Measurements from ENCODE around the gene ELP4. TPM values are rescaled to one million over a fixed set of nuclear protein-coding genes. Genes with fewer than 3 reads are reported as not detected.

ELP4 gene
- total and polyA plus RNA-seq, 11 donors = 8.5 to 20.7 (median 14.1) TPM

- Histone ChIP-seq H3K4me1 (no peaks in the 10 kb centered on the region), H3K27ac (no peak overlapping the region), H3K36me3 (peaks cover 0 to under 1% (median 0%) of the 10 kb centered on the region in 9 donors), H3K9me3 (peaks cover 0 to 5% (median 0%) of the 10 kb centered on the region in 12 donors), H3K27me3 (no peaks in the 10 kb centered on the region), H3K4me3 (no peak overlapping the region)
- no peak for DNase-seq
- 95 to 97% (median 96%) methylated on average over 2 of the region's 2 CpGs for WGBS, 4 donors
- TF ChIP-seq CTCF (IDR thresholded peaks at IDR 0.05) (no peak), POLR2A (IDR thresholded peaks at IDR 0.05) (no peak)
- no peak for ATAC-seq
- intact Hi-C loops (cut with DNase I) = no loop called here
These were observed 203.3 kb downstream of the ELP4 start for GRCh38 chr11:31712851-31713250.

GRCh38 chr11:31714840-31715239 lies 205.3 kb downstream of the ELP4 start:
- WGBS, 4 donors = 96 to 98% (median 96%) methylated on average over 3 of the region's 3 CpGs
- no peak overlapping the region for H3K27ac ChIP-seq
- H3K4me1 ChIP-seq = no peaks in the 10 kb centered on the region
- DNase-seq (no peak), ATAC-seq (no peak)
- H3K27me3 ChIP-seq = no peaks in the 10 kb centered on the region
- intact Hi-C loops (cut with DNase I) = no loop called here
- H3K4me3 ChIP-seq = no peak overlapping the region
- TF ChIP-seq CTCF (IDR thresholded peaks at IDR 0.05) (no peak), POLR2A (IDR thresholded peaks at IDR 0.05) (no peak)
- no peaks in the 10 kb centered on the region for H3K36me3 ChIP-seq
- peaks cover 0 to 5% (median 0%) of the 10 kb centered on the region in 12 donors for H3K9me3 ChIP-seq

GRCh38 chr11:31720225-31720624 lies 210.7 kb downstream of the ELP4 start:
- WGBS, 4 donors = 63 to 67% (median 65%) methylated on average over 2 of the region's 2 CpGs
- no peak for TF ChIP-seq CTCF (IDR thresholded peaks at IDR 0.05)
- no peak for DNase-seq
- Histone ChIP-seq H3K4me3 (no peak overlapping the region), H3K27me3 (no peaks in the 10 kb centered on the region), H3K36me3 (peaks cover 0 to 9% (median 0%) of the 10 kb centered on the region in 9 donors), H3K4me1 (no peaks in the 10 kb centered on the region), H3K9me3 (no peaks in the 10 kb centered on the region), H3K27ac (no peak overlapping the region)
- intact Hi-C loops (cut with DNase I) = no loop called here
- ATAC-seq = no peak

GRCh38 chr11:31720671-31721365 lies 211.3 kb downstream of the ELP4 start:
- DNase-seq = no peak
- 74 to 91% (median 77%) methylated on average over 3 of the region's 3 CpGs for WGBS, 4 donors
- Histone ChIP-seq H3K4me1 (no peaks in the 10 kb centered on the region), H3K36me3 (peaks cover 0 to 9% (median 0%) of the 10 kb centered on the region in 9 donors), H3K4me3 (no peak overlapping the region), H3K27me3 (no peaks in the 10 kb centered on the region), H3K27ac (no peak overlapping the region), H3K9me3 (no peaks in the 10 kb centered on the region)
- intact Hi-C loops (cut with DNase I) = no loop called here
- no peak for ATAC-seq
- no peak for TF ChIP-seq CTCF (IDR thresholded peaks at IDR 0.05)
- TF ChIP-seq POLR2A (IDR thresholded peaks at IDR 0.05) = no peak
